Stimulated activated CD4-positive, alpha-beta T cell treated with anti-CD3 and anti-CD28 coated beads, Interleukin-4, amount 100 ng/mL, for 48 hours (primary cell): ENCODE results near the gene CHD2.

Source experiments
- DNase-seq, 2 donors: peaks; one replicate each; pipeline ENCODE4 v3.0.0-alpha.2; 2020; ENCODE audit warnings: low read depth in 2 of 2

Gene CHD2

GRCh38 chr15:92959219-92959618, 59.1 kb downstream of the CHD2 start:
- DNase-seq = no peak

- DNase-seq = no peak
These were observed 61.0 kb downstream of the CHD2 start for GRCh38 chr15:92960996-92961681.

- DNase-seq = no peak
These were observed 62.8 kb downstream of the CHD2 start for GRCh38 chr15:92962914-92963313.

DNA sequence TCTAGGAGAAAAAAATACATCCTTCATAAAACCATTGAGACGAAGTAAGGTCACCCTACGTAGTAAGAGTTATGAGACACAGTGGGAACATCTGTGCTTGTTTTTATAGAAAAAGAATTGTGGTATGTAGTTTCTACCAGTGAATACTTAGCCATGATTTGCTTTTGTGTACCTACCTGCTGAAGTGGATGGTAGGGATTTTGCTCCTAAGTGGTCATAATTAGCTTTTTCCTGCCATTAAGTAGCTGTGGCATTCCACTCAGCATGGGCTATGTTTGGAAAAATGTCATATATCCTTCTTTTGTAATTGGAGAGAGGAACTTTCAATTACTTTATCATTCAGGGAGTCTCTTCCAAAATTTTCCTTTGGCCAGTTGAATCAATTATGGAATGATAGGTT, 63.7 kb downstream of the CHD2 start:
- DNase-seq = no peak

DNA sequence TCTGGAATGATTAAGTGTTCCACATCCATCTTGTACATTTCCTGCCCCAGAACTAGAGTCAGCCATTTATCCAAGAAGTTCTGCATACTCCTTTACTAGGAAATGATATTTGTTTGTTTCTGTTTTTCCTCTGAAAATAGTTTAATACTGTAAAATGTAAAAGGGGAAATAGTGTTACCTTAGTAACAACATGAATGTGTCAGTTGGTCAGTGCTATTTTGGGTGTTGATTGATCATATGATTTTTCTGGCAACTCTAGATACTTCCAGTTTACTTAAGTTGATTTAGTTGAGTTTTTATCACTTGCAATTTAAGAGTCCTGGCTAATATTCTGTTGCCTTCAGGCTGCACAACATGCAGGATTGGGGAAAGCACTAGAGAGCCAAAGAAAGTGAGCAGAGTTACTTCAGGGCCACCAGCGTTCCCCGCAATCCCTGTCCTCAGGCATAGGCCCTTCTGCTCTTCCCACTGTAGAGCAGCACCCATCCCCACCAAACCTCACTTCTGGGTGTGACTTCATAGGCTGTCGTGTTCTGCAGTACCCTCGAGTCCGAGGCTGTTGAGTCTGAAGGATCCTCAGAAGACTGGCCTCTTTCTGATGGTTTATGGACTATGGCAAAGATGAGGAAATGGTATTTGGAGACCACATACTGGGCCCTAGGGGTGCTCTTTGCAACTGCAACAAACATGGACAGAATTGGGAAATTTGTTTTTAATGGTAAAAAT, 69.0 kb downstream of the CHD2 start:
- no peak for DNase-seq

DNA sequence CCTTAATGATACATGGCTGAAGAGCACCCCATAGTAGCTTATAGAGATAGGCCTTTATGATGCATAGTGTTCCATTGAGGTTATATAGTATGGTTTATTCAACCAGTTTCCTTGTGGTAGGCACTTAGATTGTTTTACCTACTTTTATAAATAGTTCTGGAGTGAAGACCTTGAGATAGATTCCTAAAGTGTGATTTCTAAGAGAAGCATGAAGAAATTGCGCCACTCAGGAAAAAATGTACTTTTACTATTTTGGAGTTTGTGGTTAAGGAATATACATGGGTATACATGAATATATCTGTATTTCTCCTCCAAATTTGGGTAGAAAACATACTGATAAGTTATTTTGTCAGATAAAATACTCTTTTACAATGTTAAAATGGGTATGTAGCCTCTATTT, 70.5 kb downstream of the CHD2 start:
- DNase-seq = no peak

GRCh38 chr15:92971081-92971480, 71.0 kb downstream of the CHD2 start:
- no peak for DNase-seq

DNA sequence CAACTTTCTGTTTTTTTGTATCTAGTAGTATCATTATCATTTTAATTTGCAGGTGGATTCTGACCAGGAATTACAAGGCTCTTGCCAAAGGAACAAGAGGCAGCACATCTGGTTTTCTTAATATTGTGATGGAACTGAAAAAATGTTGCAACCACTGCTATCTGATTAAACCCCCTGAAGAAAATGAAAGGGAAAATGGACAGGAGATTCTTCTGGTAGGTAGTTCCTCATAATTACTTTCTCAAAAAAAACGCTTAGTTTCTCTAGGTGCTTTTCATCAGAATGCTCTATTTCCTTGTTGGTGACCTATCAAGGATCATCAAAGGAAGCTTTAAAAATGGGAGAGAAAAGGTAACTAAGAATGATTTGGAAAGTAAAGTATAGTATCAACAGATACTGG, 71.6 kb downstream of the CHD2 start:
- DNase-seq = no peak

DNA sequence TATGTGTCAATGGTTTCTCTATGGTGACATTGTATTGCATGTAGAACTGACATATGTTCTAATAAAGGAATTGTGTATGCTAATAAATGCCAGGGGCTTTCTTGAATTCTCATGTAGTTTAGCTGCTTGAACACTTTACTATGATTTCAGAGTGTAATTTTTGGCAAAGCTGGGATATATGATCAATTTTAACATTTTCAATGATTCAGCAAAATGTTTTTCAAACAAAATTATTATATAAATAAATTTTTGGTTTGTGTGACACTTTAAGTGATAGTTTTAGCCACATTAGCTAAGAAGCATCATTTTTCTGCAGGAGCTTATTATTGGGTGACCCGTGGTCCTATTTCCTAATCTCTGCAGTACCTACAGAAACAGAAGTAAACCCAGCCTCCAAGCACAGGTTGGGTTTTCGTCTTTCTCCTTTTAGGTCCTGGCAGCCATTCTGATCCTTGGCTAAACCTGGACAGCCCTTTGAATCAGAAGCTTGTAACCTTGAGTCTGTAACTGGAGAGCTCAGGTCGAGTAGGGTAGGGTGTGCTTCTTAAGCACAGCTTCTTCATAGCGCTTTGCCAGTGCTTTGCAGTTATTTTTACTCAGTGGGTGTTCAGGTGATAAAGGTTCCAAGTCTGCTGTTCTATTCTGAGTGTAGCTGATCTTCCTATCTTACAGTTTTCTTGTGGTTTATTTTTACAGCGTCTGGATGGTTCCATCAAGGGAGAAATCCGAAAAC, 74.2 kb downstream of the CHD2 start:
- DNase-seq = no peak

GRCh38 chr15:92979011-92979701, 79.0 kb downstream of the CHD2 start:
- no peak for DNase-seq

DNA sequence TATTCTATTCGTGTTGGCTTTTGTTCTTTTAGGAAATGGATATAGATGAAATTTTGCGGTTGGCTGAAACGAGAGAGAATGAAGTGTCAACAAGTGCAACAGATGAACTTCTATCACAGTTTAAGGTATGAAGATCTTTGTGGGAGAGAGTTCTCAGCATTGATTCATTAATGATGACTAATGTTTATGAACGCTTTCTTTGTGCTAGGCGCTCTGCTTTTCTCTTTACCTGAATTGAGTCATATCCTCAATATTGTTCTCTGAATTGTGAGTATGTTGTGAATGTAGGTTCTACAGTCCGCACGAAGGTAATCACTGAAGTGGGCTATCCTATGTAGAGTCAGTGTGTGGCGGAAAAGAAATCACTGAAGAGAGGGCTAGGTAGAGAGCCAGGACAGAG, 81.2 kb downstream of the CHD2 start:
- no peak for DNase-seq

- DNase-seq = no peak
These were observed 84.0 kb downstream of the CHD2 start for GRCh38 chr15:92984161-92984560.

DNA sequence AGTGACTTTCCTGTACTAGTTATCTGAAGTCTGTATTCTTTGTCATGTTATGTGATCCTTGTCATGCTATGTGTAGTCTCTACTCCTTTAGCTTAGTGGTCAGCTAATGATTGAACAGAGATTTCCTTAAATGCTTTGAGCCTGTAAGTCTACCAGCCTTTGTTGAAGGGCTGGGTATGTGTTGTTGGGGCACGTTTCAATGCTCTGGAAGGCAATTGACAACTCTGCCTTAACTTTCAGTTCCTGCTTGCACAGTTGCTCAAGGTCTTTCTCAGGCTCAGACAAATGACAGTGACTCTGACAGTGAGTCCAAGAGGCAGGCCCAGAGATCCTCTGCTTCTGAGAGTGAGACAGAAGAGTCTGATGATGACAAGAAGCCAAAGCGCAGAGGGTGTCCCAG, 89.3 kb downstream of the CHD2 start:
- DNase-seq = no peak

- DNase-seq = no peak
These were observed 89.9 kb downstream of the CHD2 start for GRCh38 chr15:92990031-92990430.

DNA sequence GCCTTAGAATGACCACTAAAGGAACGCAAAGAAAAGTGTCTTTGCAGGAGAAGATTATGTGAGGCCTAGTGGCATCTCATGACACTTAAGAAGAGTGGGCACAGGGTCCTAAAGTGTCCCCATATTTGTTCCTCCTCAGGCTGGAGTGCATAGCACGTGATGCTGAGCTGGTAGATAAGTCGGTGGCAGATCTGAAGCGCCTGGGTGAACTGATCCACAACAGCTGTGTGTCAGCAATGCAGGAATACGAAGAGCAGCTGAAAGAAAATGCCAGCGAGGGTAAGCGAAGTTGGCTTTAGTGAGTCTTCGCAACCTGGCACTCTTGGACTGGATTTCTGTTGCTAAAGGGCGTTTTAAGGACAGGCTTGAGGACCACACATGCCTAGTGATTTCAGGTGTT, 92.6 kb downstream of the CHD2 start:
- no peak for DNase-seq

- DNase-seq = no peak
These were observed 97.7 kb downstream of the CHD2 start for GRCh38 chr15:92997821-92998220.

DNA sequence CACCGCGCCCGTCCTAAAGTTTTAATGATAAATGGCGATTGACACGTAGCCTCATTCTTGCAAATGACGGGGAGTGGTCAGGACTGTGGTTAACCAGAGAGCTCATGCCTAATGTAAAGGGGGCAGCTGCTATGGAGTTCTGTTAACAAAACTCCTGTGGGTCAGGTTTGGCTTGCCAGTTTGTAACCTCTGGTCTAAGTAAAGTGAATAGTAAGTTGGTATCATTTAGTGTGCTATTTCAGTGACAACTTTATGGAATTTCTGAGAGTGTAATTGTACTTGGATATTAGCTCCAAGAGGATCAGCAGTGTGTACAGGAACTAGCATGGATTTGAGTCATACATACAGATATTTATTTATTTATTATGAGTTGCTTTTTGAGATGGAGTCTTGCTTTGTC, 101.0 kb downstream of the CHD2 start:
- DNase-seq = no peak

GRCh38 chr15:93001881-93002280, 101.8 kb downstream of the CHD2 start:
- no peak for DNase-seq

- no peak for DNase-seq
These were observed 105.0 kb downstream of the CHD2 start for GRCh38 chr15:93005133-93005532.

DNA sequence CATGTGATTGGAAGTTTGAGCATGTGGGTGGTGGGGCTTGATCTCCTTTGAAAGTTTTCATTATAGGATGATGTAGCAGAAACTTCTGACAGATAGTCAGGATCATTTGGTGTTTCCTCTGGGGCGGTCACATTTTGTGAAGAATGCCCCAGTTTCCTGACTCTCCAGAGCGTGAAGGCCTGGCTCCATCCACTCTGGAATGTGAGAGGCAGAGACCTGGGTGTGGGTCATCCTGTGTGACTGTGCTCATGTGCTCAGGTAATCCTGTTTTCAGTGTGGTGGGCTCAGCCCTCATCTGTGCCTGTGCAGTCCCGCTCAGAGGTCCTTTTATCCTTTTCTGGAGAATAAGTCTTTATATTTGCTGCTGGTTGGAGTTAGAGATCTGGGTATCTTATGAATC, 107.9 kb downstream of the CHD2 start:
- no peak for DNase-seq

GRCh38 chr15:93012786-93013185, 112.7 kb downstream of the CHD2 start:
- DNase-seq = no peak

DNA sequence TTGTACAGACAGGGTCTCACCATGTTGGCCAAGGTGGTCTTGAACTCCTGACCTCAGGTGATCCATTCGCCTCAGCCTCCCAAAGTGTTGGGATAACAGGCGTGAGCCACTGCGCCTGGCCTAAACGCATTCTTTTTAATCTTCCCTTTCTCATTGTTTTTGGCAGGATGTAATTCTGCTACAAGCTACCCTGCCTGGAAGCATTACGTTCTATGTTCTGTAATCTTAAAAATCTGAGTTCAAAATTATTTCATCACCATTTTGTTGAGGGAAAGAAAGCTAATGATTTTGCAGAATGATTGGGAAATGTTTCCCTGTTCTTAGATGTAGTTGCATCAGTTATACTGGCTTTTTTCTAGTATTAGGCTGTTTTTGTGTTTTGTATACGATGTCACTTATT, 117.4 kb downstream of the CHD2 start:
- DNase-seq = no peak
